HEK293 (cell line): ENCODE data around the gene MALAT1.

Source experiments
- CTCF ChIA-PET: fragments of 350-600 bp; formaldehyde crosslinking; extraction: SDS; loops from one replicate; lab custom pipeline; 2021; ENCODE audit warnings: antibody characterized with exemption; lab: Yijun Ruan, JAX
- POLR2A ChIA-PET: fragments of 300-600 bp; formaldehyde crosslinking; extraction: SDS; loops from one replicate; lab custom pipeline; 2020; ENCODE audit warnings: antibody characterized with exemption, inconsistent platforms; lab: Yijun Ruan, JAX
- H3K27ac ChIP-seq: fragments of 200-500 bp; sonication (Bioruptor generic); 2 replicates; pipeline ENCODE4 v1.5.1; 2014; ENCODE audit warnings: low read depth, low read length, control low read depth, inconsistent platforms; ENCODE audit errors: extremely low read depth
- H3K36me3 ChIP-seq, 2 experiments: fragments of 200-500 bp in 1 of 2; sonication (Bioruptor generic) in 1 of 2; 1 replicate in 1 of 2; 2 replicates in 1 of 2; pipeline ENCODE4 v1.5.1; 2014 to 2017; ENCODE audit warnings: inconsistent platforms in 2 of 2, low read length in 2 of 2; ENCODE audit not compliant: control insufficient read depth in 2 of 2, insufficient read depth in 1 of 2
- H3K4me1 ChIP-seq: fragments of 200-500 bp; sonication (Bioruptor generic); 2 replicates; pipeline ENCODE4 v1.5.1; 2014; ENCODE audit warnings: mild to moderate bottlenecking, low read length, inconsistent platforms; ENCODE audit not compliant: control insufficient read depth, insufficient read depth
- H3K4me3 ChIP-seq: 2 replicates; pipeline ENCODE4 v1.5.1; 2011; ENCODE audit warnings: low read depth, mild to moderate bottlenecking, control low read depth, low read length, moderate library complexity
- H3K9me3 ChIP-seq: fragments of 200-500 bp; sonication (Bioruptor generic); 2 replicates; pipeline ENCODE4 v1.5.1; 2014; ENCODE audit warnings: low read depth, low read length, inconsistent platforms; ENCODE audit not compliant: control insufficient read depth, insufficient read depth
- IKZF3 ChIP-seq: fragments of 450-650 bp; IDR thresholded peaks from 2 replicates; pipeline ENCODE4 v1.5.0; 2018; ENCODE audit warnings: missing biosample characterization, mild to moderate bottlenecking, missing genetic modification characterization, moderate library complexity
- KLF7 ChIP-seq: fragments of 450-650 bp; formaldehyde crosslinking; IDR thresholded peaks from 2 replicates; pipeline ENCODE4 v1.5.1; 2016; ENCODE audit warnings: missing biosample characterization, missing genetic modification characterization, borderline replicate concordance
- PATZ1 ChIP-seq: fragments of 450-650 bp; formaldehyde crosslinking; IDR thresholded peaks from 2 replicates; pipeline ENCODE4 v1.5.1; 2016; ENCODE audit warnings: missing biosample characterization, missing genetic modification characterization
- PRDM1 ChIP-seq: fragments of 450-650 bp; formaldehyde crosslinking; IDR thresholded peaks from 2 replicates; pipeline ENCODE4; 2016; ENCODE audit warnings: missing biosample characterization, missing genetic modification characterization
- SCRT2 ChIP-seq: fragments of 450-650 bp; formaldehyde crosslinking; IDR thresholded peaks from 2 replicates; pipeline ENCODE4 v1.5.1; 2016; ENCODE audit warnings: missing biosample characterization, missing genetic modification characterization
- SP2 ChIP-seq: fragments of 450-650 bp; formaldehyde crosslinking; IDR thresholded peaks from 2 replicates; pipeline ENCODE4 v1.5.1; 2016; ENCODE audit warnings: missing biosample characterization, missing genetic modification characterization
- WT1 ChIP-seq: fragments of 450-650 bp; formaldehyde crosslinking; IDR thresholded peaks from 2 replicates; pipeline ENCODE4 v1.5.1; 2016; ENCODE audit warnings: missing biosample characterization, missing genetic modification characterization
- ZNF16 ChIP-seq: fragments of 450-650 bp; formaldehyde crosslinking; IDR thresholded peaks from 2 replicates; pipeline ENCODE4 v1.5.1; 2016; ENCODE audit warnings: low read depth, missing biosample characterization, missing genetic modification characterization
- ZNF174 ChIP-seq: fragments of 450-650 bp; formaldehyde crosslinking; IDR thresholded peaks from 2 replicates; pipeline ENCODE4 v1.5.0; 2017; ENCODE audit warnings: missing biosample characterization, mild to moderate bottlenecking, missing genetic modification characterization
- ZNF2 ChIP-seq: fragments of 450-650 bp; formaldehyde crosslinking; IDR thresholded peaks from 2 replicates; pipeline ENCODE4 v1.5.1; 2016; ENCODE audit warnings: missing biosample characterization, missing genetic modification characterization
- ZNF214 ChIP-seq: fragments of 450-650 bp; formaldehyde crosslinking; IDR thresholded peaks from 2 replicates; pipeline ENCODE4 v1.5.1; 2017; ENCODE audit warnings: missing biosample characterization, mild to moderate bottlenecking, missing genetic modification characterization, borderline replicate concordance
- ZNF341 ChIP-seq: fragments of 450-650 bp; formaldehyde crosslinking; IDR thresholded peaks from 2 replicates; pipeline ENCODE4; 2016; ENCODE audit warnings: low read depth, missing biosample characterization, missing genetic modification characterization
- ZNF391 ChIP-seq: fragments of 450-650 bp; formaldehyde crosslinking; IDR thresholded peaks from 2 replicates; pipeline ENCODE4 v1.5.1; 2016; ENCODE audit warnings: low read depth, missing biosample characterization, missing genetic modification characterization, borderline replicate concordance
- ZNF423 ChIP-seq: fragments of 450-650 bp; formaldehyde crosslinking; IDR thresholded peaks from 2 replicates; pipeline ENCODE4 v1.5.1; 2016; ENCODE audit warnings: missing biosample characterization, missing genetic modification characterization
- ZNF426 ChIP-seq: fragments of 450-650 bp; formaldehyde crosslinking; IDR thresholded peaks from 2 replicates; pipeline ENCODE4 v1.5.1; 2017; ENCODE audit warnings: missing biosample characterization, missing genetic modification characterization, mild to moderate bottlenecking, inconsistent platforms, moderate library complexity
- ZNF580 ChIP-seq: fragments of 450-650 bp; formaldehyde crosslinking; IDR thresholded peaks from 2 replicates; pipeline ENCODE4 v1.5.1; 2016; ENCODE audit warnings: missing biosample characterization, missing genetic modification characterization
- ZNF610 ChIP-seq: fragments of 450-650 bp; formaldehyde crosslinking; IDR thresholded peaks from 2 replicates; pipeline ENCODE4 v1.5.1; 2016; ENCODE audit warnings: missing biosample characterization, missing genetic modification characterization, borderline replicate concordance
- ZNF624 ChIP-seq: fragments of 450-650 bp; formaldehyde crosslinking; IDR thresholded peaks from 2 replicates; pipeline ENCODE4 v1.5.1; 2017; ENCODE audit warnings: missing biosample characterization, missing genetic modification characterization
- ZNF626 ChIP-seq: fragments of 450-650 bp; sonication (Bioruptor Pico); formaldehyde crosslinking; IDR thresholded peaks from 2 replicates; pipeline ENCODE4 v1.5.1; 2018; ENCODE audit warnings: missing biosample characterization, missing genetic modification characterization, inconsistent platforms
- ZNF76 ChIP-seq: fragments of 450-650 bp; formaldehyde crosslinking; IDR thresholded peaks from 2 replicates; pipeline ENCODE4; 2016; ENCODE audit warnings: low read depth, missing biosample characterization, missing genetic modification characterization, borderline replicate concordance
- ZNF777 ChIP-seq: fragments of 450-650 bp; formaldehyde crosslinking; IDR thresholded peaks from 2 replicates; pipeline ENCODE4 v1.5.1; 2017; ENCODE audit warnings: missing biosample characterization, missing genetic modification characterization, borderline replicate concordance
- ZSCAN18 ChIP-seq: fragments of 450-650 bp; formaldehyde crosslinking; IDR thresholded peaks from 2 replicates; pipeline ENCODE4 v1.5.1; 2016; ENCODE audit warnings: missing biosample characterization, missing genetic modification characterization
- TF ChIP-seq, protein P1 (sequence below): fragments of 450-650 bp; formaldehyde crosslinking; IDR thresholded peaks from 2 replicates; pipeline ENCODE4 v1.5.1; 2017; ENCODE audit warnings: missing biosample characterization, missing genetic modification characterization
- TF ChIP-seq, protein P2 (sequence below): fragments of 450-650 bp; formaldehyde crosslinking; IDR thresholded peaks from 2 replicates; pipeline ENCODE4 v1.5.1; 2017; ENCODE audit warnings: missing biosample characterization, missing genetic modification characterization

MALAT1 gene

DNA sequence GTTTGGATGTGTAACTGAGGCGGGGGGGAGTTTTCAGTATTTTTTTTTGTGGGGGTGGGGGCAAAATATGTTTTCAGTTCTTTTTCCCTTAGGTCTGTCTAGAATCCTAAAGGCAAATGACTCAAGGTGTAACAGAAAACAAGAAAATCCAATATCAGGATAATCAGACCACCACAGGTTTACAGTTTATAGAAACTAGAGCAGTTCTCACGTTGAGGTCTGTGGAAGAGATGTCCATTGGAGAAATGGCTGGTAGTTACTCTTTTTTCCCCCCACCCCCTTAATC, 2.3 kb downstream of the MALAT1 start:
- Histone ChIP-seq H3K4me3 (peak overlapping the region; percentile 98), H3K4me1 (peaks cover 6% of the 10 kb centered on the region), H3K36me3 (peaks cover 0 to 63% of the 10 kb centered on the region in 2 experiments; a peak in 2 of 3 replicates), H3K27ac (peak overlapping the region; percentile 16; the same call in 1 of the 2 replicates), H3K9me3 (no peaks in the 10 kb centered on the region)
- ChIA-PET CTCF (interaction anchor here (1.8 to 5.0 kb wide), 3 partner anchors 22 to 85 kb away, joined by 6 to 35 read pairs (median 8); no protein-coding TSS in a partner anchor), POLR2A (interaction anchor here (1.0 to 28.2 kb wide), 8 partner anchors 7 to 168 kb away, joined by 4 to 1129 read pairs (median 99); partner anchors contain the start of genes DPF2, NEAT1 and SCYL1)
- TF ChIP-seq, protein P1, sequence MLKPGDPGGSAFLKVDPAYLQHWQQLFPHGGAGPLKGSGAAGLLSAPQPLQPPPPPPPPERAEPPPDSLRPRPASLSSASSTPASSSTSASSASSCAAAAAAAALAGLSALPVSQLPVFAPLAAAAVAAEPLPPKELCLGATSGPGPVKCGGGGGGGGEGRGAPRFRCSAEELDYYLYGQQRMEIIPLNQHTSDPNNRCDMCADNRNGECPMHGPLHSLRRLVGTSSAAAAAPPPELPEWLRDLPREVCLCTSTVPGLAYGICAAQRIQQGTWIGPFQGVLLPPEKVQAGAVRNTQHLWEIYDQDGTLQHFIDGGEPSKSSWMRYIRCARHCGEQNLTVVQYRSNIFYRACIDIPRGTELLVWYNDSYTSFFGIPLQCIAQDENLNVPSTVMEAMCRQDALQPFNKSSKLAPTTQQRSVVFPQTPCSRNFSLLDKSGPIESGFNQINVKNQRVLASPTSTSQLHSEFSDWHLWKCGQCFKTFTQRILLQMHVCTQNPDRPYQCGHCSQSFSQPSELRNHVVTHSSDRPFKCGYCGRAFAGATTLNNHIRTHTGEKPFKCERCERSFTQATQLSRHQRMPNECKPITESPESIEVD (tag by site-specific recombination) = peak; percentile 76
- no peak for TF ChIP-seq ZSCAN18 (tag by site-specific recombination)

DNA sequence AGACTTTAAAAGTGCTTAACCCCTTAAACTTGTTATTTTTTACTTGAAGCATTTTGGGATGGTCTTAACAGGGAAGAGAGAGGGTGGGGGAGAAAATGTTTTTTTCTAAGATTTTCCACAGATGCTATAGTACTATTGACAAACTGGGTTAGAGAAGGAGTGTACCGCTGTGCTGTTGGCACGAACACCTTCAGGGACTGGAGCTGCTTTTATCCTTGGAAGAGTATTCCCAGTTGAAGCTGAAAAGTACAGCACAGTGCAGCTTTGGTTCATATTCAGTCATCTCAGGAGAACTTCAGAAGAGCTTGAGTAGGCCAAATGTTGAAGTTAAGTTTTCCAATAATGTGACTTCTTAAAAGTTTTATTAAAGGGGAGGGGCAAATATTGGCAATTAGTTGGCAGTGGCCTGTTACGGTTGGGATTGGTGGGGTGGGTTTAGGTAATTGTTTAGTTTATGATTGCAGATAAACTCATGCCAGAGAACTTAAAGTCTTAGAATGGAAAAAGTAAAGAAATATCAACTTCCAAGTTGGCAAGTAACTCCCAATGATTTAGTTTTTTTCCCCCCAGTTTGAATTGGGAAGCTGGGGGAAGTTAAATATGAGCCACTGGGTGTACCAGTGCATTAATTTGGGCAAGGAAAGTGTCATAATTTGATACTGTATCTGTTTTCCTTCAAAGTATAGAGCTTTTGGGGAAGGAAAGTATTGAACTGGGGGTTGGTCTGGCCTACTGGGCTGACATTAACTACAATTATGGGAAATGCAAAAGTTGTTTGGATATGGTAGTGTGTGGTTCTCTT, 2.8 kb downstream of the MALAT1 start:
- H3K27ac ChIP-seq = peak overlapping the region; percentile 16
- ChIA-PET CTCF (interaction anchor here (0.5 to 2.4 kb wide), 10 partner anchors 8 to 317 kb away, joined by 3 to 10 read pairs (median 6); no protein-coding TSS in a partner anchor), POLR2A (interaction anchor here (0.8 to 28.2 kb wide), 9 partner anchors 8 to 240 kb away, joined by 3 to 1129 read pairs (median 5); partner anchors contain the start of genes DPF2, MAP3K11, NEAT1 and PCNX3)
- no peaks in the 10 kb centered on the region for H3K9me3 ChIP-seq
- H3K36me3 ChIP-seq = peaks cover 0 to 68% of the 10 kb centered on the region in 2 experiments; a peak in 2 of 3 replicates
- H3K4me1 ChIP-seq = peaks cover 4% of the 10 kb centered on the region
- peak overlapping the region; percentile 98 for H3K4me3 ChIP-seq
- no peak for TF ChIP-seq ZNF610 (tag by site-specific recombination)
- TF ChIP-seq ZNF391 (tag by site-specific recombination) = no peak
- no peak for TF ChIP-seq ZNF624 (tag by site-specific recombination)
- TF ChIP-seq, protein P2, sequence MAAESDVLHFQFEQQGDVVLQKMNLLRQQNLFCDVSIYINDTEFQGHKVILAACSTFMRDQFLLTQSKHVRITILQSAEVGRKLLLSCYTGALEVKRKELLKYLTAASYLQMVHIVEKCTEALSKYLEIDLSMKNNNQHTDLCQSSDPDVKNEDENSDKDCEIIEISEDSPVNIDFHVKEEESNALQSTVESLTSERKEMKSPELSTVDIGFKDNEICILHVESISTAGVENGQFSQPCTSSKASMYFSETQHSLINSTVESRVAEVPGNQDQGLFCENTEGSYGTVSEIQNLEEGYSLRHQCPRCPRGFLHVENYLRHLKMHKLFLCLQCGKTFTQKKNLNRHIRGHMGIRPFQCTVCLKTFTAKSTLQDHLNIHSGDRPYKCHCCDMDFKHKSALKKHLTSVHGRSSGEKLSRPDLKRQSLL = no peak
- no peak for TF ChIP-seq WT1
- no peak for TF ChIP-seq PATZ1 (tag by site-specific recombination)
- no peak for TF ChIP-seq ZNF76 (tag by site-specific recombination)
- TF ChIP-seq KLF7 (tag by site-specific recombination) = no peak
- TF ChIP-seq ZNF214 (tag by site-specific recombination) = no peak
- TF ChIP-seq ZNF580 (tag by site-specific recombination) = no peak
- peak; percentile 46; the same call in 1 of the 2 replicates for TF ChIP-seq IKZF3 (tag by site-specific recombination)
- no peak for TF ChIP-seq ZNF174
- TF ChIP-seq ZNF426 (tag by site-specific recombination) = no peak
- no peak for TF ChIP-seq ZNF626 (tag by site-specific recombination)
- peak; percentile 66 for TF ChIP-seq ZNF341 (tag by site-specific recombination)
- no peak for TF ChIP-seq ZNF423 (tag by site-specific recombination)
- TF ChIP-seq ZNF2 (tag by site-specific recombination) = peak; percentile 57; the same call in 1 of the 2 replicates
- TF ChIP-seq ZNF16 (tag by site-specific recombination) = no peak
- no peak for TF ChIP-seq SP2
- TF ChIP-seq ZNF777 (tag by site-specific recombination) = no peak
- TF ChIP-seq, protein P1 (tag by site-specific recombination) = peak; percentile 48; the same call in 1 of the 2 replicates
- no peak; the same call in 1 of the 2 replicates for TF ChIP-seq PRDM1 (tag by site-specific recombination)
- no peak for TF ChIP-seq SCRT2 (tag by site-specific recombination)
